HepG2 (cell line): ENCODE data around the gene SPINDOC. TPM values are rescaled to one million over a fixed set of nuclear protein-coding genes. Genes with fewer than 3 reads are reported as not detected.
A peak's percentile ranks its signal among the peaks of the same experiment; 100 is the strongest.

Source experiments
- FOXC1 ChIP-seq: sonication (generic); formaldehyde crosslinking; IDR thresholded peaks from 2 replicates; pipeline ENCODE4 v1.8.0; 2022; ENCODE audit warnings: mild to moderate bottlenecking, missing genetic modification reagents, borderline replicate concordance
- HMGA1 ChIP-seq: sonication (generic); formaldehyde crosslinking; conservative IDR thresholded peaks from 2 replicates; pipeline ENCODE4 v1.4.0; 2020; ENCODE audit warnings: missing genetic modification reagents
- HMGXB3 ChIP-seq: sonication (generic); formaldehyde crosslinking; IDR thresholded peaks from 2 replicates; pipeline ENCODE4 v1.4.0; 2020; ENCODE audit warnings: missing genetic modification reagents, borderline replicate concordance
- KDM2A ChIP-seq: sonication (generic); formaldehyde crosslinking; IDR thresholded peaks from 2 replicates; pipeline ENCODE4 v1.4.0; 2020; ENCODE audit warnings: low read depth, missing genetic modification reagents, borderline replicate concordance
- MBNL3 ChIP-seq: fragments of 250-450 bp; sonication (Bioruptor Pico); conservative IDR thresholded peaks from 2 replicates; pipeline ENCODE4 v1.8.0; 2022; ENCODE audit warnings: mild to moderate bottlenecking, inconsistent platforms
- MYNN ChIP-seq: sonication (generic); formaldehyde crosslinking; IDR thresholded peaks from 2 replicates; pipeline ENCODE4 v1.4.0; 2020; ENCODE audit warnings: mild to moderate bottlenecking, low read depth, missing genetic modification reagents
- SRSF4 ChIP-seq: fragments of 200-400 bp; formaldehyde crosslinking; IDR thresholded peaks from one replicate; pipeline ENCODE4 v1.6.1; 2018; ENCODE audit warnings: mild to moderate bottlenecking, low read depth, low read length, moderate library complexity; ENCODE audit not compliant: poor library complexity, severe bottlenecking
- ZFY ChIP-seq: sonication (generic); formaldehyde crosslinking; IDR thresholded peaks from 2 replicates; pipeline ENCODE4 v1.4.0; 2020; ENCODE audit warnings: missing genetic modification reagents
- ZNF296 ChIP-seq: sonication (generic); formaldehyde crosslinking; conservative IDR thresholded peaks from 2 replicates; pipeline ENCODE4 v1.5.0; 2020; ENCODE audit warnings: mild to moderate bottlenecking, missing genetic modification reagents
- ZNF446 ChIP-seq: sonication (generic); formaldehyde crosslinking; IDR thresholded peaks from 2 replicates; pipeline ENCODE4 v1.5.0; 2020; ENCODE audit warnings: mild to moderate bottlenecking, missing genetic modification reagents
- ZNF761 ChIP-seq: sonication (generic); formaldehyde crosslinking; conservative IDR thresholded peaks from 2 replicates; pipeline ENCODE4 v1.4.0; 2020; ENCODE audit warnings: mild to moderate bottlenecking, missing genetic modification reagents
- polyA plus RNA-seq, 8 experiments: library from polyadenylated mRNA; depleted of rRNA in 3 of 8; stranded (reverse) in 7 of 8; unstranded in 1 of 8; fragments of >200 nt; fragmentation: Illumina TruSeq in 4 of 8; extraction: Trizol in 4 of 8; gene quantifications; 2 replicates each; pipeline versions ENCODE4 v1.2.1 to v1.2.3, GENCODE V29; 2011 to 2016; ENCODE audit warnings: low read depth in 4 of 8, missing spikeins in 1 of 8, mixed read lengths in 1 of 8; ENCODE audit not compliant: insufficient read depth in 1 of 8
- total RNA-seq, 5 experiments: library from RNA; depleted of rRNA; stranded (reverse); fragments of >200 nt; fragmentation: Illumina TruSeq; extraction: Trizol; gene quantifications; 2 replicates each; pipeline ENCODE4 v1.2.3, GENCODE V29; 2016; ENCODE audit warnings: low read depth in 1 of 5
- TF ChIP-seq, protein P1 (sequence below): sonication (generic); formaldehyde crosslinking; IDR thresholded peaks from 2 replicates; pipeline ENCODE4 v1.5.0; 2020; ENCODE audit warnings: mild to moderate bottlenecking, missing genetic modification reagents, borderline replicate concordance
- TF ChIP-seq, protein P2 (sequence below): sonication (generic); formaldehyde crosslinking; IDR thresholded peaks from 2 replicates; pipeline ENCODE4 v1.8.0; 2022; ENCODE audit warnings: missing genetic modification reagents, mild to moderate bottlenecking, borderline replicate concordance
- TF ChIP-seq, protein P3 (sequence below): IDR thresholded peaks from 2 replicates; pipeline ENCODE4 v1.6.1; 2016

SPINDOC gene
- total and polyA plus RNA-seq, 2 of the 13 experiments (the other 11 are each of a cell fraction or from before 2014, with no cell fraction given), result 21.4 to 29.9 TPM

DNA sequence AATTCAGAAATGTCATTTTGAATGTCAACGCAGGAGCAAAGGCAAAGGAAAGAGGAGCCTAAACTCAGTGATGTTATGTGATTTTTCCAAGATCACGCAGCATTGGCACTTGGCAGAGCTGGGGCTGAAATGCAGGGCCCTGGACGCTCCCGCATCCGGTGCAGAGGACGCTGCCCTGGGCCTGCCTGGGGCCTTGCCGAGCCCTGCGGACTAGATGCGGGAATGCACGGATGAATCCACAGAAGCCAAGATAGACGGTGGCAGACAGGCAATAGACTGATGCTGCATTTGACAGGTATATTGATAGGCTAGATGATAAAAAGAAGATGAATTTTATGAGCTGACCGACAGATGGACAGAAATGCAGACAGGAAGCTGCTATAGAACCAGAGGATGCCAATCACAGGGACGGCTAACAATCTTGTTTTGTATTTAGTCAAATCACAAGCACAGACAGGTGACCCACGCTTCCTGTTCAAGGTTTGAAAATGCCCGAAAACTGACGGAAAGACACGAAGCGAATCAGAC lies 25.0 kb downstream of the SPINDOC start (continued):
- TF ChIP-seq, protein P1, sequence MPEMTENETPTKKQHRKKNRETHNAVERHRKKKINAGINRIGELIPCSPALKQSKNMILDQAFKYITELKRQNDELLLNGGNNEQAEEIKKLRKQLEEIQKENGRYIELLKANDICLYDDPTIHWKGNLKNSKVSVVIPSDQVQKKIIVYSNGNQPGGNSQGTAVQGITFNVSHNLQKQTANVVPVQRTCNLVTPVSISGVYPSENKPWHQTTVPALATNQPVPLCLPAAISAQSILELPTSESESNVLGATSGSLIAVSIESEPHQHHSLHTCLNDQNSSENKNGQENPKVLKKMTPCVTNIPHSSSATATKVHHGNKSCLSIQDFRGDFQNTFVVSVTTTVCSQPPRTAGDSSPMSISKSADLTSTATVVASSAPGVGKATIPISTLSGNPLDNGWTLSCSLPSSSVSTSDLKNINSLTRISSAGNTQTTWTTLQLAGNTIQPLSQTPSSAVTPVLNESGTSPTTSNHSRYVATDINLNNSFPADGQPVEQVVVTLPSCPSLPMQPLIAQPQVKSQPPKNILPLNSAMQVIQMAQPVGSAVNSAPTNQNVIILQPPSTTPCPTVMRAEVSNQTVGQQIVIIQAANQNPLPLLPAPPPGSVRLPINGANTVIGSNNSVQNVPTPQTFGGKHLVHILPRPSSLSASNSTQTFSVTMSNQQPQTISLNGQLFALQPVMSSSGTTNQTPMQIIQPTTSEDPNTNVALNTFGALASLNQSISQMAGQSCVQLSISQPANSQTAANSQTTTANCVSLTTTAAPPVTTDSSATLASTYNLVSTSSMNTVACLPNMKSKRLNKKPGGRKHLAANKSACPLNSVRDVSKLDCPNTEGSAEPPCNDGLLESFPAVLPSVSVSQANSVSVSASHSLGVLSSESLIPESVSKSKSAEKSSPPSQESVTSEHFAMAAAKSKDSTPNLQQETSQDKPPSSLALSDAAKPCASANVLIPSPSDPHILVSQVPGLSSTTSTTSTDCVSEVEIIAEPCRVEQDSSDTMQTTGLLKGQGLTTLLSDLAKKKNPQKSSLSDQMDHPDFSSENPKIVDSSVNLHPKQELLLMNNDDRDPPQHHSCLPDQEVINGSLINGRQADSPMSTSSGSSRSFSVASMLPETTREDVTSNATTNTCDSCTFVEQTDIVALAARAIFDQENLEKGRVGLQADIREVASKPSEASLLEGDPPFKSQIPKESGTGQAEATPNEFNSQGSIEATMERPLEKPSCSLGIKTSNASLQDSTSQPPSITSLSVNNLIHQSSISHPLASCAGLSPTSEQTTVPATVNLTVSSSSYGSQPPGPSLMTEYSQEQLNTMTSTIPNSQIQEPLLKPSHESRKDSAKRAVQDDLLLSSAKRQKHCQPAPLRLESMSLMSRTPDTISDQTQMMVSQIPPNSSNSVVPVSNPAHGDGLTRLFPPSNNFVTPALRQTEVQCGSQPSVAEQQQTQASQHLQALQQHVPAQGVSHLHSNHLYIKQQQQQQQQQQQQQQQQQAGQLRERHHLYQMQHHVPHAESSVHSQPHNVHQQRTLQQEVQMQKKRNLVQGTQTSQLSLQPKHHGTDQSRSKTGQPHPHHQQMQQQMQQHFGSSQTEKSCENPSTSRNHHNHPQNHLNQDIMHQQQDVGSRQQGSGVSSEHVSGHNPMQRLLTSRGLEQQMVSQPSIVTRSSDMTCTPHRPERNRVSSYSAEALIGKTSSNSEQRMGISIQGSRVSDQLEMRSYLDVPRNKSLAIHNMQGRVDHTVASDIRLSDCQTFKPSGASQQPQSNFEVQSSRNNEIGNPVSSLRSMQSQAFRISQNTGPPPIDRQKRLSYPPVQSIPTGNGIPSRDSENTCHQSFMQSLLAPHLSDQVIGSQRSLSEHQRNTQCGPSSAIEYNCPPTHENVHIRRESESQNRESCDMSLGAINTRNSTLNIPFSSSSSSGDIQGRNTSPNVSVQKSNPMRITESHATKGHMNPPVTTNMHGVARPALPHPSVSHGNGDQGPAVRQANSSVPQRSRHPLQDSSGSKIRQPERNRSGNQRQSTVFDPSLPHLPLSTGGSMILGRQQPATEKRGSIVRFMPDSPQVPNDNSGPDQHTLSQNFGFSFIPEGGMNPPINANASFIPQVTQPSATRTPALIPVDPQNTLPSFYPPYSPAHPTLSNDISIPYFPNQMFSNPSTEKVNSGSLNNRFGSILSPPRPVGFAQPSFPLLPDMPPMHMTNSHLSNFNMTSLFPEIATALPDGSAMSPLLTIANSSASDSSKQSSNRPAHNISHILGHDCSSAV (CRISPR knock-in tag), result no peak
- TF ChIP-seq ZNF296, result no peak
- no peak for TF ChIP-seq MYNN (CRISPR knock-in tag)
- 0 out of 2 replicates have a peak, but pooled peaks have one; percentile 14 for TF ChIP-seq HMGXB3 (CRISPR knock-in tag)
- TF ChIP-seq KDM2A (CRISPR knock-in tag), result no peak
- TF ChIP-seq, protein P2, sequence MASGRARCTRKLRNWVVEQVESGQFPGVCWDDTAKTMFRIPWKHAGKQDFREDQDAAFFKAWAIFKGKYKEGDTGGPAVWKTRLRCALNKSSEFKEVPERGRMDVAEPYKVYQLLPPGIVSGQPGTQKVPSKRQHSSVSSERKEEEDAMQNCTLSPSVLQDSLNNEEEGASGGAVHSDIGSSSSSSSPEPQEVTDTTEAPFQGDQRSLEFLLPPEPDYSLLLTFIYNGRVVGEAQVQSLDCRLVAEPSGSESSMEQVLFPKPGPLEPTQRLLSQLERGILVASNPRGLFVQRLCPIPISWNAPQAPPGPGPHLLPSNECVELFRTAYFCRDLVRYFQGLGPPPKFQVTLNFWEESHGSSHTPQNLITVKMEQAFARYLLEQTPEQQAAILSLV, result 0 out of 2 replicates have a peak, but pooled peaks have one; percentile 55
- no peak for TF ChIP-seq HMGA1 (CRISPR knock-in tag)
- TF ChIP-seq FOXC1, result no peak
- TF ChIP-seq ZNF761 (CRISPR knock-in tag), result 0 out of 2 replicates have a peak, but pooled peaks have one; percentile 6
- TF ChIP-seq SRSF4, result no peak
- TF ChIP-seq, protein P3, sequence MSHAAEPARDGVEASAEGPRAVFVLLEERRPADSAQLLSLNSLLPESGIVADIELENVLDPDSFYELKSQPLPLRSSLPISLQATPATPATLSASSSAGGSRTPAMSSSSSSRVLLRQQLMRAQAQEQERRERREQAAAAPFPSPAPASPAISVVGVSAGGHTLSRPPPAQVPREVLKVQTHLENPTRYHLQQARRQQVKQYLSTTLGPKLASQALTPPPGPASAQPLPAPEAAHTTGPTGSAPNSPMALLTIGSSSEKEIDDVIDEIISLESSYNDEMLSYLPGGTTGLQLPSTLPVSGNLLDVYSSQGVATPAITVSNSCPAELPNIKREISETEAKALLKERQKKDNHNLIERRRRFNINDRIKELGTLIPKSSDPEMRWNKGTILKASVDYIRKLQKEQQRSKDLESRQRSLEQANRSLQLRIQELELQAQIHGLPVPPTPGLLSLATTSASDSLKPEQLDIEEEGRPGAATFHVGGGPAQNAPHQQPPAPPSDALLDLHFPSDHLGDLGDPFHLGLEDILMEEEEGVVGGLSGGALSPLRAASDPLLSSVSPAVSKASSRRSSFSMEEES (CRISPR knock-in tag), result 0 out of 2 replicates have a peak, but pooled peaks have one; percentile 12
- no peak for TF ChIP-seq MBNL3 (CRISPR knock-in tag)
- no peak for TF ChIP-seq ZNF446
- no peak for TF ChIP-seq ZFY (CRISPR knock-in tag)
